GM23338 (cell line): ENCODE results near the gene SARS1. TPM values are rescaled to one million over a fixed set of nuclear protein-coding genes. Genes with fewer than 3 reads are reported as not detected.

Experiments used
- ATAC-seq: fragments of 200-7000 bp; cut with Tn5 transposase; 3 replicates; pipeline ENCODE4 v1.9.1; 2020
- DNase-seq: peaks from one replicate; pipeline ENCODE4 v3.0.0-alpha.2; 2015; ENCODE audit warnings: low spot score
- H2AFZ ChIP-seq: fragments of 200-600 bp; sonication (generic); 2 replicates; pipeline ENCODE4 v1.8.0; 2016; ENCODE audit warnings: antibody characterized with exemption, mild to moderate bottlenecking, moderate library complexity
- H3F3A ChIP-seq: fragments of 200-600 bp; sonication (generic); replicated peaks from 2 replicates; pipeline ENCODE4 v1.8.0; 2017; ENCODE audit warnings: antibody characterized with exemption, mixed run types, low read depth
- H3K27ac ChIP-seq: fragments of 200-600 bp; sonication (generic); 2 replicates; pipeline ENCODE4 v1.6.1; 2016; ENCODE audit warnings: low read depth
- H3K27me3 ChIP-seq: fragments of 200-600 bp; sonication (generic); 2 replicates; pipeline ENCODE4 v1.8.0; 2016; ENCODE audit warnings: mild to moderate bottlenecking, mixed run types, moderate library complexity; ENCODE audit not compliant: insufficient read depth
- H3K36me3 ChIP-seq: fragments of 200-600 bp; sonication (generic); 2 replicates; pipeline ENCODE4 v1.8.0; 2016; ENCODE audit warnings: mild to moderate bottlenecking; ENCODE audit not compliant: insufficient read depth
- H3K4me1 ChIP-seq: fragments of 200-600 bp; sonication (generic); 2 replicates; pipeline ENCODE4 v1.8.0; 2016; ENCODE audit warnings: mild to moderate bottlenecking, moderate library complexity; ENCODE audit not compliant: insufficient read depth
- H3K4me2 ChIP-seq: fragments of 200-600 bp; sonication (generic); 2 replicates; pipeline ENCODE4 v1.7.1; 2017; ENCODE audit warnings: mixed run types
- H3K4me3 ChIP-seq: fragments of 200-600 bp; sonication (generic); 2 replicates; pipeline ENCODE4 v1.6.1; 2016; ENCODE audit warnings: mixed run types
- H3K79me2 ChIP-seq: fragments of 200-600 bp; sonication (generic); replicated peaks from 2 replicates; pipeline ENCODE4 v1.8.0; 2017; ENCODE audit warnings: mild to moderate bottlenecking; ENCODE audit not compliant: insufficient read depth
- H3K9me2 ChIP-seq: fragments of 200-600 bp; sonication (generic); 2 replicates; pipeline ENCODE4 v1.8.0; 2017; ENCODE audit not compliant: insufficient read depth
- H4K20me1 ChIP-seq: fragments of 200-600 bp; sonication (generic); replicated peaks from 2 replicates; pipeline ENCODE4 v1.8.0; 2017; ENCODE audit warnings: mild to moderate bottlenecking; ENCODE audit not compliant: insufficient read depth
- H3K27ac Mint-ChIP-seq: 2 replicates; pipeline ENCODE4 v1.8.0; 2020; ENCODE audit warnings: inconsistent platforms, mild to moderate bottlenecking, moderate library complexity, mixed read lengths
- H3K27me3 Mint-ChIP-seq: 3 replicates; pipeline ENCODE4 v1.8.0; 2022; ENCODE audit warnings: low read depth, mild to moderate bottlenecking, moderate library complexity, mixed read lengths, inconsistent platforms; ENCODE audit not compliant: insufficient read depth, poor library complexity
- H3K36me3 Mint-ChIP-seq: 3 replicates; pipeline ENCODE4 v1.8.0; 2021; ENCODE audit warnings: low read depth, mild to moderate bottlenecking, inconsistent platforms, moderate library complexity, mixed read lengths
- H3K4me1 Mint-ChIP-seq: 3 replicates; pipeline ENCODE4 v1.8.0; 2020; ENCODE audit warnings: mild to moderate bottlenecking, inconsistent platforms, mixed read lengths
- H3K4me3 Mint-ChIP-seq: 3 replicates; pipeline ENCODE4 v1.8.0; 2021; ENCODE audit warnings: moderate library complexity, mild to moderate bottlenecking, inconsistent platforms, mixed read lengths
- H3K9me3 Mint-ChIP-seq: 3 replicates; pipeline ENCODE4 v1.8.0; 2020; ENCODE audit warnings: moderate library complexity, mild to moderate bottlenecking, inconsistent platforms, mixed read lengths
- CREB1 ChIP-seq: fragments of 250-450 bp; sonication (Bioruptor Pico); IDR thresholded peaks from 2 replicates; pipeline ENCODE4 v1.5.0; 2020; ENCODE audit warnings: low read depth, mild to moderate bottlenecking, moderate library complexity
- CTCF ChIP-seq, 2 experiments: fragments of 200-600 bp in 1 of 2; sonication (generic) in 1 of 2; conservative IDR thresholded peaks; 2 replicates each; pipeline versions ENCODE4 v1.5.1 to v1.6.1; 2016 to 2017; ENCODE audit warnings: antibody characterized with exemption in 2 of 2, low read depth in 2 of 2, mild to moderate bottlenecking in 2 of 2, moderate library complexity in 1 of 2
- EZH2 ChIP-seq: fragments of 200-600 bp; sonication (generic); IDR thresholded peaks from one replicate; pipeline ENCODE4 v1.8.0; 2017; ENCODE audit warnings: antibody characterized with exemption, mild to moderate bottlenecking, low read depth; ENCODE audit not compliant: unreplicated experiment
- EZH2phosphoT487 ChIP-seq: fragments of 200-600 bp; sonication (generic); IDR thresholded peaks from one replicate; pipeline ENCODE4 v1.8.1; 2018; ENCODE audit warnings: antibody characterized with exemption; ENCODE audit not compliant: unreplicated experiment
- JUNB ChIP-seq: IDR thresholded peaks from one replicate; pipeline ENCODE4 v1.6.1; 2016; ENCODE audit warnings: antibody characterized with exemption; ENCODE audit not compliant: unreplicated experiment
- NANOG ChIP-seq: IDR thresholded peaks from 2 replicates; pipeline ENCODE4 v1.6.1; 2016; ENCODE audit warnings: antibody characterized with exemption, borderline replicate concordance
- POLR2AphosphoS5 ChIP-seq: IDR thresholded peaks from 2 replicates; pipeline ENCODE4 v1.6.1; 2016; ENCODE audit warnings: antibody characterized with exemption, low read depth
- STAT1 ChIP-seq: IDR thresholded peaks from one replicate; pipeline ENCODE4 v1.6.1; 2016; ENCODE audit warnings: antibody characterized with exemption; ENCODE audit not compliant: unreplicated experiment
- ZNF114 ChIP-seq: fragments of 250-450 bp; sonication (Bioruptor Pico); IDR thresholded peaks from 2 replicates; pipeline ENCODE4 v1.5.0; 2020; ENCODE audit warnings: mild to moderate bottlenecking, moderate library complexity
- ZNF331 ChIP-seq: fragments of 250-450 bp; sonication (Bioruptor Pico); IDR thresholded peaks from 2 replicates; pipeline ENCODE4 v1.5.0; 2020; ENCODE audit warnings: low read depth, mild to moderate bottlenecking, moderate library complexity
- ZNF462 ChIP-seq: fragments of 250-450 bp; sonication (Bioruptor Pico); IDR thresholded peaks from 2 replicates; pipeline ENCODE4 v1.5.0; 2020; ENCODE audit warnings: mild to moderate bottlenecking, moderate library complexity
- polyA plus RNA-seq: library from polyadenylated mRNA; unstranded; fragments of >200 nt; fragmentation: Nextera tagmentation; extraction: Ambion mirVana; gene quantifications from 2 replicates; pipeline ENCODE4 v1.2.1, GENCODE V29; 2016
- total RNA-seq: library from RNA; depleted of rRNA; stranded (reverse); fragments of >200 nt; shearing (Covaris generic); gene quantifications from 2 replicates; pipeline ENCODE4 v1.2.3, GENCODE V29; 2014
- TF ChIP-seq, protein P1 (sequence below): IDR thresholded peaks from one replicate; pipeline ENCODE4 v1.6.1; 2018; ENCODE audit warnings: antibody characterized with exemption; ENCODE audit not compliant: unreplicated experiment
- TF ChIP-seq, protein P2 (sequence below): IDR thresholded peaks from 2 replicates; pipeline ENCODE4 v1.6.1; 2016; ENCODE audit warnings: antibody characterized with exemption

The SARS1 gene
- total and polyA plus RNA-seq, 2 experiments from 2014 or later, result 141 to 166 TPM

- peaks cover 7% of the 10 kb centered on the region for H3K27me3 Mint-ChIP-seq
- no peak overlapping the region for H3K4me3 Mint-ChIP-seq
- Histone ChIP-seq H2AFZ (no peak overlapping the region), H3K27ac (peak overlapping the region; percentile 65; the same call in 1 of the 2 replicates), H3K79me2 (peaks cover 49% of the 10 kb centered on the region), H3K9me2 (no peaks in the 10 kb centered on the region), H3K4me2 (peak overlapping the region; percentile 59), H3K27me3 (no peaks in the 10 kb centered on the region), H3K4me1 (peaks cover 43% of the 10 kb centered on the region), H4K20me1 (peaks cover 5% of the 10 kb centered on the region; the same call in 1 of the 2 replicates), H3F3A (peaks cover 23% of the 10 kb centered on the region), H3K36me3 (no peaks in the 10 kb centered on the region), H3K4me3 (peak overlapping the region; percentile 22; the same call in 1 of the 2 replicates)
- TF ChIP-seq STAT1 (no peak), CREB1 (no peak), ZNF114 (CRISPR knock-in tag) (no peak), JUNB (no peak), EZH2 (no peak), ZNF331 (no peak), POLR2AphosphoS5 (no peak), NANOG (no peak), EZH2phosphoT487 (no peak), CTCF (conservative IDR thresholded peaks at IDR 0.05; ENCODE audit: low read depth in 2 of 2) (no peak), ZNF462 (CRISPR knock-in tag) (no peak)
- TF ChIP-seq, protein P1, sequence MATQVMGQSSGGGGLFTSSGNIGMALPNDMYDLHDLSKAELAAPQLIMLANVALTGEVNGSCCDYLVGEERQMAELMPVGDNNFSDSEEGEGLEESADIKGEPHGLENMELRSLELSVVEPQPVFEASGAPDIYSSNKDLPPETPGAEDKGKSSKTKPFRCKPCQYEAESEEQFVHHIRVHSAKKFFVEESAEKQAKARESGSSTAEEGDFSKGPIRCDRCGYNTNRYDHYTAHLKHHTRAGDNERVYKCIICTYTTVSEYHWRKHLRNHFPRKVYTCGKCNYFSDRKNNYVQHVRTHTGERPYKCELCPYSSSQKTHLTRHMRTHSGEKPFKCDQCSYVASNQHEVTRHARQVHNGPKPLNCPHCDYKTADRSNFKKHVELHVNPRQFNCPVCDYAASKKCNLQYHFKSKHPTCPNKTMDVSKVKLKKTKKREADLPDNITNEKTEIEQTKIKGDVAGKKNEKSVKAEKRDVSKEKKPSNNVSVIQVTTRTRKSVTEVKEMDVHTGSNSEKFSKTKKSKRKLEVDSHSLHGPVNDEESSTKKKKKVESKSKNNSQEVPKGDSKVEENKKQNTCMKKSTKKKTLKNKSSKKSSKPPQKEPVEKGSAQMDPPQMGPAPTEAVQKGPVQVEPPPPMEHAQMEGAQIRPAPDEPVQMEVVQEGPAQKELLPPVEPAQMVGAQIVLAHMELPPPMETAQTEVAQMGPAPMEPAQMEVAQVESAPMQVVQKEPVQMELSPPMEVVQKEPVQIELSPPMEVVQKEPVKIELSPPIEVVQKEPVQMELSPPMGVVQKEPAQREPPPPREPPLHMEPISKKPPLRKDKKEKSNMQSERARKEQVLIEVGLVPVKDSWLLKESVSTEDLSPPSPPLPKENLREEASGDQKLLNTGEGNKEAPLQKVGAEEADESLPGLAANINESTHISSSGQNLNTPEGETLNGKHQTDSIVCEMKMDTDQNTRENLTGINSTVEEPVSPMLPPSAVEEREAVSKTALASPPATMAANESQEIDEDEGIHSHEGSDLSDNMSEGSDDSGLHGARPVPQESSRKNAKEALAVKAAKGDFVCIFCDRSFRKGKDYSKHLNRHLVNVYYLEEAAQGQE, result no peak
- TF ChIP-seq, protein P2, sequence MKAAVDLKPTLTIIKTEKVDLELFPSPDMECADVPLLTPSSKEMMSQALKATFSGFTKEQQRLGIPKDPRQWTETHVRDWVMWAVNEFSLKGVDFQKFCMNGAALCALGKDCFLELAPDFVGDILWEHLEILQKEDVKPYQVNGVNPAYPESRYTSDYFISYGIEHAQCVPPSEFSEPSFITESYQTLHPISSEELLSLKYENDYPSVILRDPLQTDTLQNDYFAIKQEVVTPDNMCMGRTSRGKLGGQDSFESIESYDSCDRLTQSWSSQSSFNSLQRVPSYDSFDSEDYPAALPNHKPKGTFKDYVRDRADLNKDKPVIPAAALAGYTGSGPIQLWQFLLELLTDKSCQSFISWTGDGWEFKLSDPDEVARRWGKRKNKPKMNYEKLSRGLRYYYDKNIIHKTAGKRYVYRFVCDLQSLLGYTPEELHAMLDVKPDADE, result no peak
- H3K36me3 Mint-ChIP-seq, result peaks cover 66% of the 10 kb centered on the region
- no peaks in the 10 kb centered on the region for H3K9me3 Mint-ChIP-seq
- H3K27ac Mint-ChIP-seq, result peak overlapping the region; percentile 12; the same call in 1 of the 2 replicates
- H3K4me1 Mint-ChIP-seq, result peaks cover 45% of the 10 kb centered on the region
- ATAC-seq (no peak), DNase-seq (no peak)
These were observed 12.2 kb downstream of the SARS1 start for GRCh38 chr1:109225711-109226445.
